GM21717 (cell line): ENCODE data around the gene SYNE4.
"Not testable (repeated sequence)": the region's sequence is repeated elsewhere in the genome, so short reads cannot be mapped to it uniquely, and the experiment has no call there.

ENCODE experiments used
- ATAC-seq: cut with Tn5 transposase; IDR thresholded peaks from one replicate; pipeline ENCODE4 v1.9.1; 2021; ENCODE audit warnings: mild to moderate bottlenecking, moderate library complexity; ENCODE audit not compliant: unreplicated experiment

The SYNE4 gene

DNA sequence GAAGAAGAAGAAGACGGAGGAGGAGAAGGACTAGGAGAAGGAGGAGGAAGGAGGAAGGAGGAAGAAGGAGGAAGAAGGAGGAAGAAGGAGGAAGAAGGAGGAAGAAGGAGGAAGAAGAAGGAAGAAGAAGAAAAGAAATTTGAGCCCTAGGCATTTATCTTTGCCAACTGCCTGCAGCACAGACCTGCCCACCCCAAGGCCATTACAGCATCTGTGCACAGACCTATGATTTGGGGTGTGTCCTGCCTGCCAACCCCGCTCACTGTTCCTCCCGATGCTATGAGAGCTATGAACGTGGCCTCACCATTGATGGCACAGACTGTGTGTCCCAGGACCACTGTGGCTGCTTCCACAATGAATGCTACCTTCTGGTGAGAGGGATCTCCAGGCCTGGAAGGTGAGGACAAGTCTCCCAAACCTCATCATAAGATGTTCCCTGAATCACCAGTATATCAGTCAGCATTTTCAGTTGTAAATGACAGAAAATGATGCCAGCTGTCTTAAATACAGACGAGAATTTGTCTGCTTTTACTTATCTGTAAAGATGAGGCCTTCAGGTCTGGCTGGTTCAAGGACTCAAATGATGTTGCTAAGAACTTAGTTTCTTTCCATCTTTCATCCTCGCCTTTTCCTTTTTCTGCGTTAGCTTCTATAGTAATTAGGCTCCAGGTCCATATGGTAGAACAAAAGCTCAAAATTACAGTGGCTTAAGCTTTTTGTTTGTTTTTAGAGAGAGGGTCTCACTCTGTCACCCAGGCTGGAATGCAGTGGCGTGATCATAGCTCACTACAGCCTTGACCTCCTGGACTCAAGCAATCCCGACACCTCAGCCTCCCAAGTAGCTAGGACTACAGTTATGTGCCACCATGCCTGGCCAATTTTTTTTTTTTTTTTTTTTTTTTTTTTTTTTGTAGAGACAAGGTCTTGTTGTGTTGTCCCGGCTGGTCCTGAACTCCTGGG, 17.6 kb downstream of the SYNE4 start:
- no peak for ATAC-seq

DNA sequence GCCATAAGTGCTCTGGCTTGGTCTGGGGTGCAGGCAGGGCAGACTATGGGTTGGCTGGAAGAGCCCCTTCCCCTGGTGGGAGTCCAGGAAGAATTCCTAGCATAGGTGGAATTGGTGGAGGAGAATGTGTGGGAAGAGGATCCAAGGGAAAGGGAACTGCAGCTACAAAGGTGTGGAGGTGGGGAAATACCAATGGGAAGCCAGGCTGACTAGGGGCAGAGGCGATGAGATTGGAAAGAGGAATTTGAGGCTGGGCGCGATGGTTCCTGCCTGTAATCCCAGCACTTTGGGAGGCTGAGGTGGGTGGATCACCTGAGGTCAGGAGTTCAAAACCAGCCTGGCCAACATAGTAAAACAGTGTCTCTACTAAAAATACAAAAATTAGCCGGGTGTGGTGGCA, 18.5 kb downstream of the SYNE4 start:
- ATAC-seq, result no peak

DNA sequence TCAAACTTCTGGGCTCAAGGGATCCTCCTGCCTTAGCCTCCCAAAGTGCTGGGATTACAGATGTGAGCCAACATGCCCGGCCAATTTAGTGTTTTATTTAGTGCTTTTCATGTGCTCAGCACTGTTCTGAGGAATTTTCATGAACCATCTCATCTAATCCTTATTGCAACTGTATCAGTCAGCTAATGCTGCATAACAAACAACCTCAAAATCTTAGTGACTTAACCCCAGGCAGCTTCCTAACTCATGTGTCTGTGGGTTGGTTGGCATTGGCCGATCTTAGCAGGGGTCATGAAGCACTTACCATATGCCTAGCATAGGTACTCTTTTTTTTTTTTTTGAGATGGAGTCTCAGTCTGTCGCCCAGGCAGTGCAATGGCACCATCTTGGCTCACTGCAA, 19.8 kb downstream of the SYNE4 start:
- ATAC-seq, result no peak

DNA sequence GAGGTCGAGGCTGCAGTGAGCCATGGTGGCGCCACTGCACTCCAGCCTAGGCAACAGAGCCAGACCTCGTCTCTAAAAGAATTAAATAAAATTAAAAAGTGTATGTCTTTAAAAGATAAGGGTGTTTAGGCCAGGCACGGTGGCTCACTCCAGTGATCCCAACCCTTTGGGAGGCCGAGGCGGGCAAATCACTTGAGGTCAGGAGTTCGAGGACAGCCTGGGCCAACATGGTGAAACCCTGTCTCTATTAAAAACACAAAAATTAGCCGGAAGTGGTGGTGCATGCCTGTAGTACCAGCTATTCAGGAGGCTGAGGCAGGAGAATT, 21.1 kb downstream of the SYNE4 start:
- ATAC-seq, result no peak

DNA sequence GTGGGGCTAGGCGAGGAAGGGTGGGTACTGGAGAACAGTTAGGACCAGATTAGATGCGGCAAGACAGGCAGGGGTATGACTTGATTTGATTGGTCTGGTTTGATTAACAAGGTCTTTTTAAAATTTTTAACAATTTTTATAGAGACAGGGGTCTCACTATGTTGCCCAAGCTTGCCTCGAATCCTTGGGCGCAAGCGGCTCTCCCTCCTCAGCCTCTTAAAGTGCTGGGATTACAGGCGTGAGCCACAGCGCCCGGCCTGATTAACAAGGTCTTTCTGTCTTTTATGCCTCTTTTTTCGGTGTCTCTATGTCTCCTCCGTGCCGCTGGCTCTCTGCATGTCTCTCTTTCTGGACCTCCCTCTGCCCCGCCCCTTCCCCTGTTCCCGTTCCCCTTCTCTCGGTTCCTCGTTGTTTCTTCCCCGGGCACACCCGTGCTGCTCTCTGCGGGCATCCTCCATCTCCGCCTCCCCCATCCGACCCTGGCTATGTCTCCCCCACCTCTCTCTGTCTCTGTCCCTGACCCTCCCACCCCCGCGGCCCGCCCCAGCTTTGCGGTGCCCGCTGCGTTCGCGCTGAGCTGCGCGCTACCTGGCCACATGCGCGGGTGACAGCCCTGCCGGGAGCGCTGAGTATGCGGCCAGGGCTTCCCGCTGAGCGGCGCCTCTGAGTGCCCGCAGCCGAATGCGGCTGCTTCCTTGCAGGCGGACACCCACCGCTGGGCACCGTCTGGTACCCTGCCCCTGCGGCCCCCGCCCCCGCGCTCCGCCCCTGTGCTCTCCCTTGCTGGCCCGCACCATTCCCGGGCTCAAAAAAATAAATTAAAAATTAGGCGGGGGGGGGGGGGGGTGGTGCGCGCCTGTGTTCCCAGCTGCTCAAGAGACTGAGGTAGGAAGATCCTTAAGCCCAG, 21.7 kb downstream of the SYNE4 start:
- no peak for ATAC-seq

DNA sequence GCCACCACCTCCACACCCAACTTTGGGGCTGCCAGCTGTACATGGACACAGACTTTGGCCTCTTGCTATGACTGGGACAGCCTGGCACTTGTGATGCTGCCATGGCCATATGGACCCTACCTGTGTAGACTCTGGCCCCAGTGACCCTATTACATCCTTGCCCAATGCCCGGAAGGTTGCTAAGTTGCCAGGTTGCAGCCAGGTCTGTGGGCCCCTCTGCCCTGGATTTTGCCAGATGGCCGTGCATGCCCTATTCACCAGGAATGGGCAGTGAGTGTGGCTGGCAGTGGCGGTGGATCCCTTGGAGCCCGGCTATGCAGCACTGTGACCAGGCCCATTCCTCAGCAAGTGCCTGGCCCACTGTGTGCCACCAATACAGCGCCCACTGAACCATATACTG, 22.5 kb downstream of the SYNE4 start:
- no peak for ATAC-seq

DNA sequence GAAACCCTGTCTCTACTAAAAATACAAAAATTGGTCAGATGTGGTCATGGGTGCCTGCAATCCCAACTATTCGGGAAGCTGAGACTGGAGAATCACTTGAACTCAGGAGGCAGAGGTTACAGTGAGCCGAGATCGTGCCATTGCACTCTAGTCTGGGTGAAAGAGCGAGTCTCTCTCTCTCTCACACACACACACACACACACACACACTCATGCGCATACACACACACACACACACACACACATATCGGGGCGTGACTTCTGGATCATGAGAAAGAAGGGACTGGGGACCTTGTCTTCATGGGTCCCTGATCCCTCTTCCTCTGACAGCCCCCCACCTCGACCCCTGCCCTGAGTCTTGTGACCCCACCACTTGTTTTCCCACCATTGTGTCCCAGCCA, 25.4 kb downstream of the SYNE4 start:
- no peak for ATAC-seq

DNA sequence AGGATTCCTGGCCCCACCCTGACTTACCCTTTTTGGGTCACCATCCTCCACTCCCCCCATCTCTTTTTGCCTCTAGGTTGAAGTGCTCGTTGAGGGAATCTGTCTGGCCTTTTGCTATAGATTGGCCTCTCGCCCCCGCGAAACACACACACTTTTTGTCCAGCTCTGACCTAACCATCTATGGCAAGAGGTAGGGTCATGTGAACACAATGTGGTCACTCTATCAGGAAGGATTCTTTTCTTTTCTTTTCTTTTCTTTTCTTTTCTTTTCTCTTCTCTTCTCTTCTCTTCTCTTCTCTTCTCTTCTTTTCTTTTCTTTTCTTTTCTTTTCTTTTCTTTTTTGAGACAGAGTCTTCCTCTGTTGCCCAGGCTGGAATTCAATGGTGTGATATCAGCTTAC, 27.6 kb downstream of the SYNE4 start:
- ATAC-seq, result not testable (repeated sequence)

DNA sequence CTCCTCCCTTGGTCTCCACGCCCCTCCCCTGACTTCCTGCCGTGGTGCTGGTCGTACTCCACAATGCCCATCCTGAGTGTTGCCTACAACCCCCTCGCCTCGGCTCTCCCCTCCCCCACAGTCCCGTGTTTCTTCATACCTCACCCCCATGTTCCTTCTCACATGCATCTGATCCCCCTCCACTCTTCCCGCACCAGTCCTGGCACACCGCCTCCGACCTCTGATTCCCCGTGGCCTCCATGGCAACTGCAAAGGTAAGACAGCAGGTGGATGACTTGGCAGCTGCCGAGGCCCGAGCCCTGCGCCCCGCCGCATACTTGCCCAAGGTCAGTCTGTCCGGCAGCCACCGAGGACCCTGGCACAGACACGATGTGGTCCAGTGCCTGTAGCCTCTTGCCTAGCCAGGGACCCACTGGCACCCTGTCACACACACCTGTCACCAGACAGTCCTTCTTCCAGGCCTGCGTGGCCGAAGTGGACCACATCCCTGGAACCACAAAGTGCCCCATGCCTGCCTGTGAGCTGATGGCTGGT, 29.7 kb downstream of the SYNE4 start:
- ATAC-seq, result no peak

DNA sequence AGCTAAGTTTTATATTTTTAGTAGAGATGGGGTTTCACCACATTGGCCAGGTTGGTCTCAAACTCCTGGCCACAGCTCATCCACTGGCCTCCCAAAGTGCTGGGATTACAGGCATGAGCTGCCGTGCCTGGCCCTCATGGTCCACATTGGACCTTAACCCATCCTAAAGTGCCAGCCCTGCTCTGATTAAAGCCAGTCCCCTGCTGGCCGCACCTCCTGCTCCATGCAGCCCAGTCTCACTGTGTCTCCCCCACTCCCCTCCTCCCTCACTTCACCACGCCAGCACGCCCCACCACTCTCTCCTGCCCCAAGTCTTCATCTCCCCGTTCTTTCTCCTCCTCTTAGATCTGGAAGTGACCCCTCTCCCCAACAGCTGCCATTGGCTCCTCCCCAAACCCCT, 30.3 kb downstream of the SYNE4 start:
- ATAC-seq, result no peak

DNA sequence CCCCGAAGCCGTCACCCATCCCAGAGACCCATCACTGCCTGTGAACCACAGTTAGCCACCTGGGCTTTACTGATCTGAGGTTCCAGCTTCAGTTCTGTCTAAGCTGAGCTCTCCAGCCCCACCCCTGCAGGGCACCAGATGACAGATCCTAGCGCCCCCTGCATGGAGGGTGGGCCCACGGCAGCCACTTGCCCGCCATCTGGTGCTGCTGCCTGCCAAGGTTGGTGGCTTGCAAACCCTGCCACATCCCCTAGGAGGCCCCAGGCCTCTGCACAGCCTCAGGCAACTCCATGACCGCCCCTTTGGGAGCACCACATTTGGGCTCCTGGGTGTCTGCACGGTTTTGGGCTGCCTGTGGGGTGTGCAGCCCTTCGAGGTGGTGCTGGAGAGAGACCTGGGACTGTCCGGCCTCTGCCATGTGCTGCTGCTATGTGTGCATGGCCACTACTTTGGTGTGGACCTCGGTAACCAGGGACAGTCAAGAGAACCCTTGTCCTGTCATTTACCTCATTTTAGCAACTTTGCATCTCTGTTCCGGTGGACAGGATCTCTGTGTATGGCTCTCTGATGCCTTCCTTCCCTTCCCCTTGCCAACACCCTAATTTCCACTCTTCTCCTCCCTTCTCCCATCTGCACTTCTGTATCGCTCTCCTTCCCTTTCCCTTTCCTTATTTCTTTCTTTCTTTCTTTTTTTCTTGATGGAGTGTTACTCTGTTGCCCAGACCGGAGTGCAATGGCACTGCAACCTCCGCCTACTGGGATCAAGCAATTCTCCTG, 31.0 kb downstream of the SYNE4 start:
- ATAC-seq, result no peak

DNA sequence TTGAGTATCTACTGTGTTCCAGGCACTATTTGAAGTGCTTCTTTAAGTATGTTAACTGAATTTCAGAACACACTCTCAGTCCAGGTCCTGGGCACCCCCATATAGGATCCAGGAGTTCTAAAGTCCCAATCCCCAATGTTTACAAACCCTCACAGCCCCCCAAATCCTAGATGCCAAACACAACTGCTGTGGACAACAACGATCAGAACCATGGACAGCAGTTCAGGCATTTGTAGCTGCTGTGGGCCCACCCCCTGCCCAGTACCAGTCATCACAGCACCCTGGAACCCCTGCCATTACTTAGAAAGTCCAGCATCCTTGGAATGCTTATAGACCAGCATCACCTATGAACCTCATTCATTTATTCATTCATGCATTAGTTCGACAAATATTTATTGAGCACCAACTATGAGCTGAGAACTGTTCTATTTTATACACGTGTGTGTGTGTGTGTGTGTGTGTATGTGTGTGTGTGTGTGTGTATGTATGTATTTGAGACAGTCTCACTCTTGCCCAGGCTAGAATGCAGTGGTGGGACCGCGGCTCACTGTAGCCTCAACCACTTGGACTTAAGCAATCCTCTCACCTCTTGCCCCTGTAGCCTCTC, 32.9 kb downstream of the SYNE4 start:
- ATAC-seq, result no peak

DNA sequence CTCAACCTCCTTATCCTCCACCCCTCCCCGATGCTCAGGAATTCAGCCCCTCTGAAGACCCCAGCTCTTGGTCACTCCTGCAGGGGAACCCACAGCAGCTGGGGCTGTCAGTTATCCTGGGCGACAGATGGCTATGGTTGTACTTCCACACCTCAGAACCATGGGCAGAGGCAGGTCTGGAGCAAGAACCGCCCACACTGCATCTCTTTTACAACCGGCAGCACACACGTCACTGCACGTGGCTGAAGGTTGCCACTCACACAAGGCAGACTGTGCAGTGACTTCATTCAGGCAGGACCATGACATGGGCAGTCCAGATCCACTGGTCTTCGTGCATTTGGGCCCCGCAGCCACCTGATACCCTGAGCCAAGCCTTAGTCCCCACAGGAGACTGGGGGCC, 35.1 kb downstream of the SYNE4 start:
- ATAC-seq, result no peak

DNA sequence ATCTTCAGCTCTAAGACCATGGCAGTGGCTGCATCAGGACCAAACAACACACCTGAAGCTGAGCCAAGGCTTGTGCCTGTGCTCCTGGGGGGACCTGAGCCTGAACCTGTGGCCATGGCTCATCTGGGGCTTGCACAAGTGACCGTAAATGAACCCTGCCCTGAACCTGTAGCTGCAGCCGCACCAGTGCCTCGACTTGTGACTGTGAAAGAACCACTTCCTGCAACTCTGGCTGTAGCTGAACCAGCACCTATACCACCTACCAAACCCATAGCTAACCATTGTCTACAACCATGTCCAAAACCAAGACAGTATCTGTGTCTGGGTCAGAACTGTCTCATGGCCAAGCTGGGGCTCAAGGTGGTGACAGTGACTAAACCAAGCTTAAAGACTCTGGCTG, 41.8 kb downstream of the SYNE4 start:
- no peak for ATAC-seq

DNA sequence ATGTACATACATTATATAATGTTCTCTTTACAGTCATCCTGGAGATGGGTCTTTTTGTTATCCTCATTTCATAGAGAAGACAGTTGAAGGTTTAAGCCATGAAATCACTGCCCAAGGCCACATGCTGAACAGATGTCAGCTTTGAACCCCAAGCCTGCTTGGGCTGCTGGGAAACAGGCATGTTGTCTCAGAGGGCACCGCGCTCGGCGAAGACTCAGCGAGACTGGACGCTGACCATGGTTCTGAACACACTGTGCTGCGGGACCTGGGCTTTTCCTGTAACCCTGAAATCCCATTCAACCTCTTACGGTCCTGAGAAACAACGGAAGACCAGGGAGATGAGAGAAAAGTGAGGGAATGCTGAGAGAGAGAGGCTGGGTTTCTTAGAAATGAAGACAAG, 45.1 kb downstream of the SYNE4 start:
- ATAC-seq, result no peak

DNA sequence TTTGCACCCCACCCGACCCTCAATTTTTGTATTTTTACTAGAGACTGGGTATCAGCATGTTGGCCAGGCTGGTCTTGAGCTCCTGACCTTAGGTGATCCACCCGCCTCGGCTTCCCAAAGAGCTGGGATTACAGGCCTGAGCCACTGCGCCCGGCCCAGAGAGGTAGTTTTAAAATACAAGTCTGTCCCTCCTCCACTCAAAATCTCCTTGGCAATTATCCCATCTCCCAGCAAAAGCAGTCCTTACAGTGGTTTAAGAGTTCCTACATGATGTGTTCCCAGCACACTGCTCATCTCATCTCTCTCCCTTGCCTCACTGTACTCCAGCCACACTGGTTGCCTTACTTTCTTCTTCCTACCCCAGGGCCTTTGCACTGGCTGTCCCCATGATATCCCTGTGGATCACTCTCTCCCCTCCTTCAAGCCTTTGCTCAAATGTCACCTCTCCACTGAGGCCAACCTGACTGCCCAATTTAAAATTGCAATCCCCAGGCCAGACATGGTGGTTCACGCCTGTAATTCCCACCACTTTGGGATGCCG, 48.1 kb downstream of the SYNE4 start:
- no peak for ATAC-seq

DNA sequence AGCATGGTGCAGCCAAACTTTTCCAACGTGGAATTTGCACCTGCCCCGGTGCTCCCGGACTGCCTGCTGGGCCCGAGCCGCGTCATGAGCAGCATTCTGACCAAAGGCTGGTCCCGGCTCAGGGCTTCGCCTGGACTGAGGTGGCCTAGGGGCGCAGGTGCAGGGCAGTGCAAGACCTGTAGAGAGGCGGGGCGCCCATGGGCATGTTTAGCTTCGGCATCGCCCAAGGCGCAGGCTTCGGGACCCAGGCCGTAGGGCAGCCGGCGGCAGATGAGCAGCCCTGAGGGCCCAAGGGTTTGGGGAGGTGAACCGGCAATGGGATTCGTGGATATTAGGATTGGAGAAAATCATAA, 48.7 kb downstream of the SYNE4 start:
- ATAC-seq, result no peak

DNA sequence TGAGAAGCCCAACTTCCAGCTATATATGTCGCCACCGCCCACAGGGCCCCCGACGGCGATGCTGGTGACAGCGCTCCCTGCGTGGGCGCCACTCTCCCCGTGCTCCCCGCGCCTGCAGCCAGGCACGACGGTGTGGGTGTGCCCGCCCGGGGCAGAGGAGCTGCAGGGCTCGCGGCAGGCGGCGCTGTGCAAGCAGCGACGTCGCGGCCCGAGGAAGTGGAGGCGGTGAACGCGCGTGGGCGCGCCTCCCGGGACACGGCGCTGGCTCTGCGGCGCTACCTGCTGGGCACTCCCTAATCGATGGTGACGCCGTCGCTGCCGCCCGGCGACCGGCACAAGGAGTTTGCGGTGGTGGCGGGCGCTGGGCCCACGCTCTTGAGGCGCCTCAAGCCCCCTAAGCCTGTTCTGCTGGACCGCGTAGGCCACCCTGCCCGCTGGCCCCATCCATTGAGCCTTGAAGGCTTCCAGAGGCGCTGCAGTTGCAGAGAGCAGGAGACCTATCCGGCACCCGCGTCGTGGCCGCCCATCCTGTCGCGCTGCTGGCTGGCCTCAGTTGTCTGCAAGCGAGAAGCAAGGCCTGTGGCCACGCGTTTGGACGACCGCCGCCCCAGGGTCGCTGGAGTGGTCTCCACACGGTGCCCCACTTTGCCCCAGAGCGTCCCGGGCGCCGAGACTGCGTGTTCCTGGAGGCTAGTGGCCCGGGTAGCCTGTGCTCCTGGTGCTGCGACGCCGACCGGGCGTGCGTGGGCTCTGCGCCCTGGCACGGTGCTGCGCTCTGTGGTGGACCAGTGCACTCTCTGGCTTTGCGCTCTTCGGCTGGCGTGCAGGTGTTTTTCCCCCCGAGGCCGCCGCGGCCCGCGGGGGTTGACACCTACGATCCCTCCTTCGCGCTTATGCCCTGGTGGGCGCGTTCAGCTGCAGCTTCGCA, 49.3 kb downstream of the SYNE4 start:
- no peak for ATAC-seq

DNA sequence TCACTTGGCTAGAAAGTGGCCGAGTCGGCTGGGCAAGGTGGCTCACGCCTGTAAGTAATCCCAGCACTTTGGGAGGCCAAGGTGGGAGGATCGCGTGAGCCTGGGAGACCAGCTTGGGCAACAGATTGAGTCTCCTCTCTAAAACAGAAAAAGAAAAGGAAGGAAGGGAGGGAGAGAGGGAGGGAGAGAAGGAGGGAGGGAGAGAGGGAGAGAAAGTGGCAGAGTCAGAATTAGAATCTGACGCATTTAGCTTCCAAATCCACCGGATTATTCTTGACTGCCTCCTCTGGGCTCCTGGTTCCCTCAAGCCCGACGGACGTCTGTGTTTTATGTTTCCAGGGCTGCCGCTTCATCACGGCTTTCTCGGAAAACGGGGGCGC, 50.0 kb downstream of the SYNE4 start:
- no peak for ATAC-seq
